C4-2B (cell line): Measurements from ENCODE around the gene OR52K1.
"Not testable (repeated sequence)": the region's sequence is repeated elsewhere in the genome, so short reads cannot be mapped to it uniquely, and the experiment has no call there.

ENCODE experiments used
- ZFX ChIP-seq: fragments of 450-650 bp; IDR thresholded peaks from 2 replicates; pipeline ENCODE4 v1.6.1; 2017
- TF ChIP-seq, protein P1 (sequence below): fragments of 450-650 bp; conservative IDR thresholded peaks from 2 replicates; pipeline ENCODE4 v1.5.1; 2017; ENCODE audit warnings: mild to moderate bottlenecking

- TF ChIP-seq, protein P1, sequence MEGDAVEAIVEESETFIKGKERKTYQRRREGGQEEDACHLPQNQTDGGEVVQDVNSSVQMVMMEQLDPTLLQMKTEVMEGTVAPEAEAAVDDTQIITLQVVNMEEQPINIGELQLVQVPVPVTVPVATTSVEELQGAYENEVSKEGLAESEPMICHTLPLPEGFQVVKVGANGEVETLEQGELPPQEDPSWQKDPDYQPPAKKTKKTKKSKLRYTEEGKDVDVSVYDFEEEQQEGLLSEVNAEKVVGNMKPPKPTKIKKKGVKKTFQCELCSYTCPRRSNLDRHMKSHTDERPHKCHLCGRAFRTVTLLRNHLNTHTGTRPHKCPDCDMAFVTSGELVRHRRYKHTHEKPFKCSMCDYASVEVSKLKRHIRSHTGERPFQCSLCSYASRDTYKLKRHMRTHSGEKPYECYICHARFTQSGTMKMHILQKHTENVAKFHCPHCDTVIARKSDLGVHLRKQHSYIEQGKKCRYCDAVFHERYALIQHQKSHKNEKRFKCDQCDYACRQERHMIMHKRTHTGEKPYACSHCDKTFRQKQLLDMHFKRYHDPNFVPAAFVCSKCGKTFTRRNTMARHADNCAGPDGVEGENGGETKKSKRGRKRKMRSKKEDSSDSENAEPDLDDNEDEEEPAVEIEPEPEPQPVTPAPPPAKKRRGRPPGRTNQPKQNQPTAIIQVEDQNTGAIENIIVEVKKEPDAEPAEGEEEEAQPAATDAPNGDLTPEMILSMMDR: not testable (repeated sequence)
- TF ChIP-seq ZFX: not testable (repeated sequence)
These were observed 49.2 kb downstream of the OR52K1 start for GRCh38 chr11:4531686-4532085.
